ENCODE data around the gene FKBP14. TPM values are rescaled to one million over a fixed set of nuclear protein-coding genes. Genes with fewer than 3 reads are reported as not detected.
A peak's percentile ranks its signal among the peaks of the same experiment; 100 is the strongest.

FKBP14 gene
- total and polyA plus RNA-seq, 9 of the 15 experiments (the other 6 are each of a cell fraction or from before 2014, with no cell fraction given), result 5.3 to 27.9 (median 14.3) TPM

- H3K4me2 ChIP-seq (ENCODE audit: insufficient read depth, low read length), result no peak overlapping the region
- no peak overlapping the region for H3K9ac ChIP-seq (ENCODE audit: insufficient read depth in 1 of 2, low read depth in 2 of 2, low read length in 2 of 2)
- ChIA-PET POLR2A (interaction anchor here (1.2 kb wide), 1 partner anchor 22 kb away, joined by 3 read pairs; no protein-coding TSS in a partner anchor), CTCF (ENCODE audit: low intra/inter-chr PET ratio) (no interaction called here)
- intact Hi-C loops (cut with micrococcal nuclease), result no loop called here
- no peaks in the 10 kb centered on the region for H3K9me1 ChIP-seq (ENCODE audit: control insufficient read depth, insufficient read depth, low read length)
- WGBS (ENCODE audit: insufficient coverage, low coverage, missing lambda C conversion rate), result 40% methylated on average over 2 of the region's 2 CpGs
- H3K79me2 ChIP-seq (ENCODE audit: control insufficient read depth, insufficient read depth, low read length), result no peaks in the 10 kb centered on the region
- no peak overlapping the region for H3K4me3 ChIP-seq
- no peak for DNase-seq (ENCODE audit: extremely low read depth in 1 of 4, low spot score in 3 of 4)
- H3K36me3 ChIP-seq (ENCODE audit: control insufficient read depth, insufficient read depth, low read length), result no peaks in the 10 kb centered on the region
- no TSS peak for BruUV-seq (replicated peaks)
- FAIRE-seq, result no peak
- no peaks in the 10 kb centered on the region for H3K4me1 ChIP-seq (replicated peaks in 1 of 2; ENCODE audit: control insufficient read depth in 2 of 2, insufficient read depth in 2 of 2, low read length in 2 of 2)
- TF ChIP-seq CEBPB (tag; IDR thresholded peaks at IDR 0.05) (peak; percentile 80), CEBPG (CRISPR knock-in tag; IDR thresholded peaks at IDR 0.05) (no peak), CEBPG (tag; conservative IDR thresholded peaks at IDR 0.05 in 1 of 2, IDR thresholded peaks at IDR 0.05 in 1 of 2) (0 out of 4 replicates have a peak, but pooled peaks of 1 of the 2 experiments have one; percentile 38), ZBTB2 (IDR thresholded peaks at IDR 0.05) (no peak)
- H4K20me1 ChIP-seq (replicated peaks; ENCODE audit: control insufficient read depth, insufficient read depth, low read length), result no peaks in the 10 kb centered on the region
- H2AFZ ChIP-seq (ENCODE audit: low read depth, low read length), result no peak overlapping the region
- no peak for ATAC-seq
- H3K27ac ChIP-seq (ENCODE audit: extremely low read depth, low read depth, low read length), result no peak overlapping the region
- no peaks in the 10 kb centered on the region for H3K27me3 ChIP-seq (ENCODE audit: control insufficient read depth in 2 of 2, insufficient read depth in 2 of 2, low read length in 2 of 2)
- no peaks in the 10 kb centered on the region for H3K9me3 ChIP-seq (replicated peaks; ENCODE audit: control insufficient read depth, insufficient read depth, low read depth, low read length)
- in situ Hi-C loops (cut with MboI), result no loop called here
Measured at GRCh38 chr7:30001998-30002397, 24.5 kb downstream of the FKBP14 start.

- DNase-seq (ENCODE audit: extremely low read depth in 1 of 4, low spot score in 3 of 4), result no peak
- no peaks in the 10 kb centered on the region for H3K36me3 ChIP-seq (ENCODE audit: control insufficient read depth, insufficient read depth, low read length)
- POLR2A ChIA-PET, result no interaction called here
- no peaks in the 10 kb centered on the region for H3K27me3 ChIP-seq (ENCODE audit: control insufficient read depth in 2 of 2, insufficient read depth in 2 of 2, low read length in 2 of 2)
- no peak overlapping the region for H3K4me3 ChIP-seq
- FAIRE-seq, result no peak
- no peaks in the 10 kb centered on the region for H4K20me1 ChIP-seq (replicated peaks; ENCODE audit: control insufficient read depth, insufficient read depth, low read length)
- no peak overlapping the region for H3K27ac ChIP-seq (ENCODE audit: extremely low read depth, low read depth, low read length)
- ATAC-seq, result no peak
- intact Hi-C loops (cut with micrococcal nuclease) (no loop called here), in situ Hi-C loops (cut with MboI) (no loop called here)
- no TSS peak for BruUV-seq (replicated peaks)
- no peaks in the 10 kb centered on the region for H3K79me2 ChIP-seq (ENCODE audit: control insufficient read depth, insufficient read depth, low read length)
- H2AFZ ChIP-seq (ENCODE audit: low read depth, low read length), result no peak overlapping the region
- CTCF ChIA-PET (ENCODE audit: low intra/inter-chr PET ratio), result no interaction called here
- H3K4me1 ChIP-seq (replicated peaks in 1 of 2; ENCODE audit: control insufficient read depth in 2 of 2, insufficient read depth in 2 of 2, low read length in 2 of 2), result no peaks in the 10 kb centered on the region
- peaks cover 5% of the 10 kb centered on the region for H3K9me3 ChIP-seq (replicated peaks; ENCODE audit: control insufficient read depth, insufficient read depth, low read depth, low read length)
- H3K4me2 ChIP-seq (ENCODE audit: insufficient read depth, low read length), result no peak overlapping the region
- H3K9me1 ChIP-seq (ENCODE audit: control insufficient read depth, insufficient read depth, low read length), result no peaks in the 10 kb centered on the region
- H3K9ac ChIP-seq (ENCODE audit: insufficient read depth in 1 of 2, low read depth in 2 of 2, low read length in 2 of 2), result no peak overlapping the region
- TF ChIP-seq, protein P1, sequence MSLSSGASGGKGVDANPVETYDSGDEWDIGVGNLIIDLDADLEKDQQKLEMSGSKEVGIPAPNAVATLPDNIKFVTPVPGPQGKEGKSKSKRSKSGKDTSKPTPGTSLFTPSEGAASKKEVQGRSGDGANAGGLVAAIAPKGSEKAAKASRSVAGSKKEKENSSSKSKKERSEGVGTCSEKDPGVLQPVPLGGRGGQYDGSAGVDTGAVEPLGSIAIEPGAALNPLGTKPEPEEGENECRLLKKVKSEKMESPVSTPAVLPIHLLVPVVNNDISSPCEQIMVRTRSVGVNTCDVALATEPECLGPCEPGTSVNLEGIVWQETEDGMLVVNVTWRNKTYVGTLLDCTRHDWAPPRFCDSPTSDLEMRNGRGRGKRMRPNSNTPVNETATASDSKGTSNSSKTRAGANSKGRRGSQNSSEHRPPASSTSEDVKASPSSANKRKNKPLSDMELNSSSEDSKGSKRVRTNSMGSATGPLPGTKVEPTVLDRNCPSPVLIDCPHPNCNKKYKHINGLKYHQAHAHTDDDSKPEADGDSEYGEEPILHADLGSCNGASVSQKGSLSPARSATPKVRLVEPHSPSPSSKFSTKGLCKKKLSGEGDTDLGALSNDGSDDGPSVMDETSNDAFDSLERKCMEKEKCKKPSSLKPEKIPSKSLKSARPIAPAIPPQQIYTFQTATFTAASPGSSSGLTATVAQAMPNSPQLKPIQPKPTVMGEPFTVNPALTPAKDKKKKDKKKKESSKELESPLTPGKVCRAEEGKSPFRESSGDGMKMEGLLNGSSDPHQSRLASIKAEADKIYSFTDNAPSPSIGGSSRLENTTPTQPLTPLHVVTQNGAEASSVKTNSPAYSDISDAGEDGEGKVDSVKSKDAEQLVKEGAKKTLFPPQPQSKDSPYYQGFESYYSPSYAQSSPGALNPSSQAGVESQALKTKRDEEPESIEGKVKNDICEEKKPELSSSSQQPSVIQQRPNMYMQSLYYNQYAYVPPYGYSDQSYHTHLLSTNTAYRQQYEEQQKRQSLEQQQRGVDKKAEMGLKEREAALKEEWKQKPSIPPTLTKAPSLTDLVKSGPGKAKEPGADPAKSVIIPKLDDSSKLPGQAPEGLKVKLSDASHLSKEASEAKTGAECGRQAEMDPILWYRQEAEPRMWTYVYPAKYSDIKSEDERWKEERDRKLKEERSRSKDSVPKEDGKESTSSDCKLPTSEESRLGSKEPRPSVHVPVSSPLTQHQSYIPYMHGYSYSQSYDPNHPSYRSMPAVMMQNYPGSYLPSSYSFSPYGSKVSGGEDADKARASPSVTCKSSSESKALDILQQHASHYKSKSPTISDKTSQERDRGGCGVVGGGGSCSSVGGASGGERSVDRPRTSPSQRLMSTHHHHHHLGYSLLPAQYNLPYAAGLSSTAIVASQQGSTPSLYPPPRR (CRISPR knock-in tag; IDR thresholded peaks at IDR 0.05; ENCODE audit: borderline replicate concordance), result no peak
- TF ChIP-seq C11orf30 (IDR thresholded peaks at IDR 0.05; ENCODE audit: low read depth) (peak; percentile 86), TGIF2 (CRISPR knock-in tag; IDR thresholded peaks at IDR 0.05) (no peak)
- TF ChIP-seq, protein P2, sequence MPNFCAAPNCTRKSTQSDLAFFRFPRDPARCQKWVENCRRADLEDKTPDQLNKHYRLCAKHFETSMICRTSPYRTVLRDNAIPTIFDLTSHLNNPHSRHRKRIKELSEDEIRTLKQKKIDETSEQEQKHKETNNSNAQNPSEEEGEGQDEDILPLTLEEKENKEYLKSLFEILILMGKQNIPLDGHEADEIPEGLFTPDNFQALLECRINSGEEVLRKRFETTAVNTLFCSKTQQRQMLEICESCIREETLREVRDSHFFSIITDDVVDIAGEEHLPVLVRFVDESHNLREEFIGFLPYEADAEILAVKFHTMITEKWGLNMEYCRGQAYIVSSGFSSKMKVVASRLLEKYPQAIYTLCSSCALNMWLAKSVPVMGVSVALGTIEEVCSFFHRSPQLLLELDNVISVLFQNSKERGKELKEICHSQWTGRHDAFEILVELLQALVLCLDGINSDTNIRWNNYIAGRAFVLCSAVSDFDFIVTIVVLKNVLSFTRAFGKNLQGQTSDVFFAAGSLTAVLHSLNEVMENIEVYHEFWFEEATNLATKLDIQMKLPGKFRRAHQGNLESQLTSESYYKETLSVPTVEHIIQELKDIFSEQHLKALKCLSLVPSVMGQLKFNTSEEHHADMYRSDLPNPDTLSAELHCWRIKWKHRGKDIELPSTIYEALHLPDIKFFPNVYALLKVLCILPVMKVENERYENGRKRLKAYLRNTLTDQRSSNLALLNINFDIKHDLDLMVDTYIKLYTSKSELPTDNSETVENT (CRISPR knock-in tag; IDR thresholded peaks at IDR 0.05), result no peak
Measured at GRCh38 chr7:29998489-29998888, 28.0 kb downstream of the FKBP14 start.
